Spinal cord (tissue), 10 donors: ENCODE results near the gene ASCC3. TPM values are rescaled to one million over a fixed set of nuclear protein-coding genes. Genes with fewer than 3 reads are reported as not detected.

ENCODE experiments used
- DNase-seq, 6 donors: peaks; one replicate each; pipeline versions ENCODE4 v3.0.0 to v3.0.0-alpha.2; 2013 to 2015; ENCODE audit warnings: low spot score in 6 of 6, low read depth in 4 of 6
- H3K27ac ChIP-seq: one replicate; pipeline ENCODE4 v1.5.1; 2013; ENCODE audit warnings: low read depth, low read length, control low read depth
- H3K27me3 ChIP-seq: one replicate; pipeline ENCODE4 v1.6.1; 2013; ENCODE audit warnings: low read length; ENCODE audit not compliant: control insufficient read depth, insufficient read depth
- H3K36me3 ChIP-seq: one replicate; pipeline ENCODE4 v1.6.1; 2013; ENCODE audit warnings: low read length; ENCODE audit not compliant: control insufficient read depth, insufficient read depth
- H3K4me1 ChIP-seq: one replicate; pipeline ENCODE4 v1.6.1; 2013; ENCODE audit warnings: low read length; ENCODE audit not compliant: control insufficient read depth, insufficient read depth
- H3K4me3 ChIP-seq: one replicate; pipeline ENCODE4 v1.5.1; 2013; ENCODE audit warnings: low read depth, low read length, control low read depth
- H3K9me3 ChIP-seq: one replicate; pipeline ENCODE4 v1.6.1; 2013; ENCODE audit warnings: low read length; ENCODE audit not compliant: control insufficient read depth, insufficient read depth
- WGBS: methylation state at CpG from one replicate; pipeline ENCODE4 v1.1.5; 2013; ENCODE audit warnings: missing lambda C conversion rate; ENCODE audit not compliant: insufficient coverage; 5-methylcytosine and 5-hydroxymethylcytosine counted together
- polyA plus RNA-seq, 2 donors: library from polyadenylated mRNA; unstranded; fragments of 120-200 nt; gene quantifications; one replicate each; pipeline ENCODE4 v1.2.1, GENCODE V29; 2013; ENCODE audit not compliant: insufficient read length in 2 of 2
- total RNA-seq, 2 donors: library from RNA; depleted of rRNA in 1 of 2; stranded (reverse); fragments of 120-200 nt in 1 of 2; fragments of >200 nt in 1 of 2; gene quantifications; one replicate each; pipeline versions ENCODE4 v1.2.3 to v1.2.4, GENCODE V29; 2013 to 2014
- donor health status: healthy.

The ASCC3 gene
- total and polyA plus RNA-seq, 4 donors, result 19.7 to 53.3 (median 28.8) TPM

DNA sequence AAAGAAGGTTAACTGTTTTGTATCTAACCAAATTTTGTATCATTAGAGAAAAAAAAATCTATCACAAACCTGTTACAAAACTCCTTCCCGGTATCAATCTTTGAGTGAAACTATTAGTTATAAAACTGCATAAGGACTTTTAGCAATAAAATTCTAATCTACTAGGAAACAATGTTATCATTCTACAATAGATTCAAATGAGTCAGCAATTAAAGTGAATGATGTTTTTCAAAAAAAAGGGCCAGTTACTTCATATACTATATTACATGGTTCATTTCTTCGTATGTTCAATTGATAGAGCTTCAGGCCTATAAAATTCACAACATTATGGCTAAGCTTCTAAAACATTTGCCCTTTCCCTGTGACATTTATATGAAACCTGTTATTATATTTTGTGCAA, 15.6 kb downstream of the ASCC3 start:
- no CpG with 5 or more reads among the region's 2 CpGs for WGBS
- peaks cover 4% of the 10 kb centered on the region for H3K36me3 ChIP-seq
- no peaks in the 10 kb centered on the region for H3K27me3 ChIP-seq
- H3K4me1 ChIP-seq, result no peaks in the 10 kb centered on the region
- no peak overlapping the region for H3K27ac ChIP-seq
- no peak for DNase-seq
- no peak overlapping the region for H3K4me3 ChIP-seq
- no peaks in the 10 kb centered on the region for H3K9me3 ChIP-seq

DNA sequence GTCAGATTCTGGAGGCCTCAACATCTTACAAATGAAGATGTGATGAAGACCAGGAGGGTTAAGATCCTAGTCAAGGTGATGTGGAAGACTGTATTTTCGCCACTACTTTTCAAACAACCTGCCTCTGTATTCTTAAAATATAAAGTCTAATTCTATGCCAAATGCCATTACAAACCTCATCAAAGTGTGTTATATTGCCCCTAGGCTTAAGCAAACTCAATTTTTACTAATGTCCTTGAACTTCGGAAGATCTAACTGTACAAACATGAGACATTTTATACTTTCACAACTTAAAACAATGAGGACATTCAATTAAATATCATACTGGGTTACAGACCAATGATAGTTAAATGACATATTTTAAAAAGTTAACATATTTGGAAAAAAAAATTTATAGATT, 19.1 kb downstream of the ASCC3 start:
- WGBS, result no CpG with 5 or more reads among the region's 2 CpGs
- no peak for DNase-seq
- no peaks in the 10 kb centered on the region for H3K27me3 ChIP-seq
- no peaks in the 10 kb centered on the region for H3K9me3 ChIP-seq
- no peaks in the 10 kb centered on the region for H3K4me1 ChIP-seq
- H3K27ac ChIP-seq, result no peak overlapping the region
- no peak overlapping the region for H3K4me3 ChIP-seq
- peaks cover 4% of the 10 kb centered on the region for H3K36me3 ChIP-seq

DNA sequence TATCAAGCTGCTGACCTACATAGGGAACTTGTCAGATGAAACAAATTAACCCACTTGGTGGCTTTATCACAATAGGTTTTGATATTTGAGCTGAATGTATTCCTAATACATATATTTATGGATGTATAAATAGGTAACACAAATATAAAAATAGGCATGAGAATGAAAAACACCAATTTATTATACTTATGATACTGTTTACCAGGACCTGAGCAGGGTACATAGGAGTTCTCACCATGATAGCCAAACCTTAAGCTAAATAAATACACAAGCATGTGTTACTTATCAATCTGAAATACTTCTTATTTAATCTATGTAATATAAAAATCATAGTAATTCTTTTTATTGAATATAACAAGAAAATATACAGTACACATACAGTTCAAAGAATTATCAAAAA, 25.0 kb downstream of the ASCC3 start:
- no peak overlapping the region for H3K4me3 ChIP-seq
- no peaks in the 10 kb centered on the region for H3K9me3 ChIP-seq
- no peak for DNase-seq
- no peaks in the 10 kb centered on the region for H3K36me3 ChIP-seq
- H3K27me3 ChIP-seq, result no peaks in the 10 kb centered on the region
- H3K4me1 ChIP-seq, result no peaks in the 10 kb centered on the region
- H3K27ac ChIP-seq, result no peak overlapping the region

DNA sequence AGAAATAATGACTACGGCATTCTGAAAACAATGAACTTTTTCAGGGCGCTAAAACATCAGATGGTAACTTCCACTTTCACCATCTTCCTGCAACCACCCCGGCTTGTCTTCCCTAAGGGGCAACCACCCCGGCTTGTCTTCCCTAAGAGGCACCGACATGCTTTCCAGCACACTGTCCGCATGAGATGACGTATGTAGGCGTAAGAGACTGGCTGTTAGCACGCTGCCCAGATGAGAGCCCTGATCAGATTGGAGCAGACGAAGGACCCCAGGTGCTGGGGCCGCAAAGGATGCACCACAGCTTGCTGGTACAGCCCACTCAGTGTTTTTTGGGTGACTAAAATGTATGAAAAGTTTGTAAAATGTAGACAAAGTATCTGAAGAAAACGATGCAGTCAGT, 29.3 kb downstream of the ASCC3 start:
- Histone ChIP-seq H3K4me3 (no peak overlapping the region), H3K27me3 (no peaks in the 10 kb centered on the region), H3K36me3 (no peaks in the 10 kb centered on the region), H3K27ac (no peak overlapping the region), H3K4me1 (no peaks in the 10 kb centered on the region), H3K9me3 (no peaks in the 10 kb centered on the region)
- no peak for DNase-seq
- WGBS, result 100% methylated on average over 11 of the region's 12 CpGs

DNA sequence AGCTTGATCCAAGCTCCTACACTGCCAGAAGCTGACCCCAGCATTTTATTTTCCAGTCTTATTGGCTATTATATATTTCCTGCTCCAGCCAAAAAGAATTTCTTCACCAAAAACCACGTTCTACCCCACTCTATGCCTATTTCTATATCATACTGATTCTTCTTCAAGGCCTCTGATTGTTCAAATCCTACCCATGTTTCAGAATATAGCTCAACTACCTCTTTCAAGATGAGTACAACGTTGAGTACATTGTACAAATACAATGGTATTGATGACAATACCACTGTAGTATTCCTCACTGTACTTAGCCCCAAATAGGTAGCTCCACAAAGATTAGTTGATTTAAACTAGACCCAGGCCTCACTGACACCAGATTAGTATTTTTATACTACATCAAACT, 31.0 kb downstream of the ASCC3 start:
- Histone ChIP-seq H3K36me3 (no peaks in the 10 kb centered on the region), H3K4me1 (no peaks in the 10 kb centered on the region), H3K4me3 (no peak overlapping the region), H3K27ac (no peak overlapping the region), H3K27me3 (no peaks in the 10 kb centered on the region), H3K9me3 (no peaks in the 10 kb centered on the region)
- no peak for DNase-seq
- WGBS, result no CpG with 5 or more reads among the region's 2 CpGs

DNA sequence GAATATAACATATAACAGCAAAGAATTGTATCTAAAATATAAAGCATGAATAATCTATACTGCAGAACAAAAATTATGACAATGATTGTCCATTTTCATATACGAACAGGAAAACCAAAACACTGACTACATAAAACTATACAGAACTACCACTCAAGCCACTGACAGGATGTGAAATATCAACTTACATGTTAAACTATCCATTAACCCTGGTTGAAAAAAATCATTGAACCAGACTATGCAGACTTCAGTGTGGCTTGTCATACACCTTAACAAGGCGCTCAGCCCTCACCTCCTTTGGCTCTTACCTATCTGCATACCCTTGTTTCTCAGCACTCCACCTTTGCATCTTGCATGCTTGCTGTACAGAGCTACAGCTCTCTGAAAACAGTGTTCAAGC, 34.9 kb downstream of the ASCC3 start:
- H3K27ac ChIP-seq, result no peak overlapping the region
- WGBS, result 100% methylated on average over 2 of the region's 2 CpGs
- H3K4me1 ChIP-seq, result no peaks in the 10 kb centered on the region
- no peaks in the 10 kb centered on the region for H3K9me3 ChIP-seq
- no peak overlapping the region for H3K4me3 ChIP-seq
- no peaks in the 10 kb centered on the region for H3K27me3 ChIP-seq
- H3K36me3 ChIP-seq, result no peaks in the 10 kb centered on the region
- DNase-seq, result no peak

DNA sequence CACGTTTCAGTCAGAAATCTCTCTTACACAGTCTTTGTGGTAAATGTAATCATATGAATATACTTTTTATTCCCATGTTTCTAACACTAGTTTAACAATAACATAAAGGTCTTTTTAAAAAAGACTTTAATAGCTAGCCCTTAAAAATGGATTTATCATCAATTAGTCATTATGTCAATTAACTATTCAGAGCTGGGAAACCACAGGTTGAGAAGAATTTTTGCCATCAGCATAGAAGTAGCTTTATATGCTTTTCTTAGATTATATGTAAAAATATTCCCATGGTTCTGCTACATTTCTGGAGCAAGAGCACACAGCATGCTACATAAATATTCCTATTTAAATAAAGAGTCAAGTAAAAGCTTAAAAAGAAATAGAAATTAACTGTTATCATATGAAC, 35.5 kb downstream of the ASCC3 start:
- no peaks in the 10 kb centered on the region for H3K4me1 ChIP-seq
- H3K9me3 ChIP-seq, result no peaks in the 10 kb centered on the region
- no peaks in the 10 kb centered on the region for H3K36me3 ChIP-seq
- H3K4me3 ChIP-seq, result no peak overlapping the region
- no CpG with 5 or more reads among the region's 1 CpG for WGBS
- no peak for DNase-seq
- no peaks in the 10 kb centered on the region for H3K27me3 ChIP-seq
- H3K27ac ChIP-seq, result no peak overlapping the region

DNA sequence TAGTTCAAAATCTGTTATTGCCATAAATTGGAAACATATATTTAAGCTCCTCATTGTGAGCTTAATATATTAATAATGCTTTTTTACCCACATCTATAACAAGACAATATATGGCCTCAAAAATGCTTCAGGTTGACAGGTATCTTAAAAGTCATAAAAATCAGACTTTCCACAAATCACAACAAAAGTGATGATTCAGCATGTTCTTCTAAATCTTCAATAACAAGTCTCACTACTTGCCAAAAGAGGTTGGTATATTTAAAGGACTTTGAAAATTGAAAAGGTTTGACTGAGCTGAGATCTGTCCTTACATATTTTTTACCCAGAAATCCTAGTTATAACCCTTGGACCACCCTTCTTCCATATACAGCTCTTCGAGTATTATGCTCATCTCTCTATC, 41.7 kb downstream of the ASCC3 start:
- Histone ChIP-seq H3K36me3 (no peaks in the 10 kb centered on the region), H3K27ac (no peak overlapping the region), H3K4me3 (no peak overlapping the region), H3K4me1 (no peaks in the 10 kb centered on the region), H3K27me3 (no peaks in the 10 kb centered on the region), H3K9me3 (peaks cover 7% of the 10 kb centered on the region)
- no CpG with 5 or more reads among the region's 1 CpG for WGBS
- DNase-seq, result no peak

DNA sequence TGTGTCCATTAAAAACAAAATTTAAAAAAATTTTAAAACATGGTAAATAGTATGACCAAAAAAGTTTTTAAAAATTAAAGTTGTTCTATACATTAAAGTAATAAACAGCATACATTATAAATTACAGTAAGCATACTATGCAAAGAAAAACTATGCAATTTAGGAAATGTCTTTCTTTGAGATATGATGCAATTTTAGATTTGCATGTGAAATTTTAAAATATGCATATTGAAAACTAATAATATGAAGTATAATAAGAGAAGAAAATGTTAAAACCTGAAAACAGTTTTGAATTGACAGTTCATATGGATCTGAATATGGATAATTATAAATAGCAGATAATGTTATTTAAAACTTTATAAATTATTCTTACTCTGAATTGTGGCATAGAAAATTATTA, 43.1 kb downstream of the ASCC3 start:
- peaks cover 7% of the 10 kb centered on the region for H3K9me3 ChIP-seq
- no peak overlapping the region for H3K4me3 ChIP-seq
- no peaks in the 10 kb centered on the region for H3K36me3 ChIP-seq
- no peak for DNase-seq
- H3K27me3 ChIP-seq, result no peaks in the 10 kb centered on the region
- H3K27ac ChIP-seq, result no peak overlapping the region
- H3K4me1 ChIP-seq, result no peaks in the 10 kb centered on the region

DNA sequence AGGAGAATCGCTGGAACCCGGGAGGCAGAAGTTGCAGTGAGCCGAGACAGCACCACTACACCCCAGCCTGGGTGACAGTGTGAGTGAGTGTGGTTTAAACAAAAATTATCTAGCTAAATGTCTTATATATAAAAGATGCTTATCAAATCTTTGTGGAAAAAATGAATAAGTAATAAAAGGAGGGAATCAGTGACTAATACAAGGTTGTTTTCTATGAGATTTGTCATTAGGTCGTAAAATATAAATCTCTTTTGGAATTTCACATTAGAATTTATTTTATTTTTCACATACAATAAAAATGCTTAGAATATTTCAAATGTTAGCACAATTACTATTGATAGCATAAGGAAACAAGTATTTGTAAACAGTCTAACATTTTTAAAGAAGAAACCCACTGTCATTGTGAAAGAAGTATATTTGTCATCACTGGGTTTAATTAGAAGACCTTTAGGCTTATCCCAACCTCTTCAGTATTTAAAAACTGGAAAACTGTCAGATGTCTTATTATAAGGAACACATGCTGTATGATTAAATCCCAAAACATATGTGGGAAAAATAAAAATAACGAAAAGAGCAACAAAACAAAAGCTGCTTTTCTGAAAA, 47.1 kb downstream of the ASCC3 start:
- WGBS, result no CpG with 5 or more reads among the region's 5 CpGs
- H3K27me3 ChIP-seq, result no peaks in the 10 kb centered on the region
- H3K4me3 ChIP-seq, result no peak overlapping the region
- H3K36me3 ChIP-seq, result peaks cover 5% of the 10 kb centered on the region
- H3K4me1 ChIP-seq, result no peaks in the 10 kb centered on the region
- no peak for DNase-seq
- peaks cover 7% of the 10 kb centered on the region for H3K9me3 ChIP-seq
- no peak overlapping the region for H3K27ac ChIP-seq
